GM12878 (cell line): ENCODE data around the gene RRP36. TPM values are rescaled to one million over a fixed set of nuclear protein-coding genes. Genes with fewer than 3 reads are reported as not detected.

Source experiments
- ATAC-seq: fragments of 200-7000 bp; cut with Tn5 transposase; 3 replicates; pipeline ENCODE4 v1.9.1; 2020; ENCODE audit warnings: mild to moderate bottlenecking, moderate library complexity
- BruUV-seq: library from RNA; stranded (reverse); fragments of 400-500 nt; replicated peaks from 2 replicates; lab custom pipeline; 2021; lab: Mats Ljungman, UMichigan
- CTCF ChIA-PET: fragments of 300-600 bp; sonication (Branson Sonifier 250); formaldehyde crosslinking; extraction: SDS; loops from one replicate; lab custom pipeline; 2021; ENCODE audit warnings: inconsistent platforms; lab: Yijun Ruan, JAX
- POLR2A ChIA-PET: fragments of 350-600 bp; formaldehyde crosslinking; extraction: SDS; loops from one replicate; lab custom pipeline; 2021; ENCODE audit warnings: inconsistent platforms; lab: Charles Lee
- RAD21 ChIA-PET: fragments of 300-600 bp; sonication (Branson Sonifier 250); formaldehyde crosslinking; loops from one replicate; lab custom pipeline; 2023; ENCODE audit warnings: antibody characterized with exemption; ENCODE audit not compliant: unreplicated experiment; lab: Charles Lee
- SMC1A ChIA-PET: fragments of 300-600 bp; sonication (Branson Sonifier 250); formaldehyde crosslinking; loops from one replicate; lab custom pipeline; 2023; ENCODE audit not compliant: unreplicated experiment, uncharacterized antibody; lab: Charles Lee
- DNase-seq: peaks from one replicate; pipeline ENCODE4 v3.0.0-alpha.2; 2011; ENCODE audit warnings: low read depth, low spot score
- FAIRE-seq: peaks from 3 replicates; lab custom pipeline; 2011; peaks lifted over from hg19 to GRCh38; lab: Jason Lieb, UNC
- H2AFZ ChIP-seq: 2 replicates; pipeline ENCODE4 v1.6.0; 2011; ENCODE audit warnings: low read depth, low read length, control low read depth; ENCODE audit not compliant: control insufficient read depth
- H3K27ac ChIP-seq: 2 replicates; pipeline ENCODE4 v1.5.1; 2011; ENCODE audit warnings: control low read depth; ENCODE audit not compliant: control insufficient read depth, insufficient read depth
- H3K27me3 ChIP-seq, 2 experiments: replicated peaks in 1 of 2; 2 replicates each; pipeline versions ENCODE4 v1.6.0 to v1.6.1; 2011; ENCODE audit warnings: low read length in 1 of 2; ENCODE audit not compliant: control insufficient read depth in 2 of 2, insufficient read depth in 2 of 2
- H3K36me3 ChIP-seq, 2 experiments: 2 replicates each; pipeline ENCODE4 v1.5.1; 2011; ENCODE audit warnings: low read length in 1 of 2; ENCODE audit not compliant: control insufficient read depth in 2 of 2, insufficient read depth in 2 of 2
- H3K4me1 ChIP-seq: 2 replicates; pipeline ENCODE4 v1.6.1; 2011; ENCODE audit warnings: mild to moderate bottlenecking, low read length, moderate library complexity, mixed read lengths; ENCODE audit not compliant: control insufficient read depth, insufficient read depth
- H3K4me2 ChIP-seq: 2 replicates; pipeline ENCODE4 v1.6.0; 2011; ENCODE audit warnings: control low read depth; ENCODE audit not compliant: control insufficient read depth, insufficient read depth
- H3K4me3 ChIP-seq: fragments of 200-600 bp; sonication (generic); 2 replicates; pipeline ENCODE4 v1.5.1; 2016
- H3K79me2 ChIP-seq: 2 replicates; pipeline ENCODE4 v1.6.0; 2011; ENCODE audit warnings: low read length; ENCODE audit not compliant: control insufficient read depth, insufficient read depth
- H3K9ac ChIP-seq: 2 replicates; pipeline ENCODE4 v1.8.0; 2011; ENCODE audit warnings: low read length, control low read depth, mixed read lengths; ENCODE audit not compliant: control insufficient read depth, insufficient read depth
- H3K9me3 ChIP-seq: replicated peaks from 3 replicates; pipeline ENCODE4 v1.5.1; 2011; ENCODE audit warnings: mild to moderate bottlenecking, low read length; ENCODE audit not compliant: control insufficient read depth, insufficient read depth
- H4K20me1 ChIP-seq: 2 replicates; pipeline ENCODE4 v1.6.0; 2011; ENCODE audit not compliant: control insufficient read depth, insufficient read depth
- CEBPB ChIP-seq, 2 experiments: fragments of 150-350 bp in 1 of 2; IDR thresholded peaks; 2 replicates each; pipeline ENCODE4 v1.6.1; 2012 to 2014; ENCODE audit warnings: low read depth in 2 of 2, low read length in 2 of 2, borderline replicate concordance in 1 of 2, inconsistent platforms in 1 of 2
- MEF2A ChIP-seq: IDR thresholded peaks from 2 replicates; pipeline ENCODE4 v1.6.1; 2011; ENCODE audit warnings: low read depth, mild to moderate bottlenecking, low read length, moderate library complexity; ENCODE audit not compliant: insufficient read depth
- NR2C2 ChIP-seq: IDR thresholded peaks from 2 replicates; pipeline ENCODE4 v1.6.1; 2011; ENCODE audit warnings: borderline replicate concordance, low read depth; ENCODE audit not compliant: control insufficient read depth, insufficient read length
- PAX8 ChIP-seq: fragments of 450-650 bp; IDR thresholded peaks from 2 replicates; pipeline ENCODE4 v1.6.1; 2017; ENCODE audit warnings: mild to moderate bottlenecking, moderate library complexity
- RFX5 ChIP-seq: IDR thresholded peaks from 2 replicates; pipeline ENCODE4 v1.6.1; 2011; ENCODE audit warnings: low read depth, low read length, improper control_type of control experiment
- SIX5 ChIP-seq: IDR thresholded peaks from 2 replicates; pipeline ENCODE4 v1.6.1; 2011; ENCODE audit warnings: mild to moderate bottlenecking, low read depth, low read length, moderate library complexity; ENCODE audit not compliant: severe bottlenecking
- YY1 ChIP-seq: IDR thresholded peaks from 2 replicates; pipeline ENCODE4 v1.6.1; 2011; ENCODE audit warnings: low read depth, mild to moderate bottlenecking, low read length
- ZNF384 ChIP-seq: IDR thresholded peaks from 2 replicates; pipeline ENCODE4 v1.6.1; 2012; ENCODE audit warnings: low read depth, mild to moderate bottlenecking, low read length, improper control_type of control experiment, borderline replicate concordance
- WGBS: methylation state at CpG from one replicate; pipeline ENCODE4 v1.1.6; 2016; ENCODE audit warnings: low lambda C conversion rate; ENCODE audit not compliant: insufficient replicate concordance, insufficient coverage; ENCODE audit errors: missing lambda C conversion rate; 5-methylcytosine and 5-hydroxymethylcytosine counted together
- in situ Hi-C: fragments of 300-500 bp; cut with MboI; formaldehyde crosslinking; loops from 9 replicates; pipeline ENCODE4 v1.14.3; 2018; ENCODE audit warnings: mixed read lengths
- intact Hi-C: fragments of 100-400 bp; cut with micrococcal nuclease; formaldehyde crosslinking; loops from one replicate; pipeline ENCODE4 v1.14.2; 2022; ENCODE audit not compliant: unreplicated experiment
- polyA plus RNA-seq, 11 experiments: library from polyadenylated mRNA; depleted of rRNA in 4 of 11; unstranded in 6 of 11; stranded (reverse) in 5 of 11; fragments of >200 nt; fragmentation: Nextera tagmentation in 4 of 11; fragmentation: Illumina TruSeq in 1 of 11; extraction: Ambion mirVana in 4 of 11; extraction: Trizol in 1 of 11; gene quantifications; 1 replicate in 1 of 11; 2 replicates in 10 of 11; pipeline versions ENCODE4 v1.2.1 to v1.2.3, GENCODE V29; 2011 to 2016; ENCODE audit warnings: inconsistent platforms in 2 of 11, missing spikeins in 2 of 11, low read depth in 1 of 11
- total RNA-seq, 4 experiments: library from RNA; depleted of rRNA in 3 of 4; stranded (reverse); fragments of >200 nt in 3 of 4; fragmentation: Illumina TruSeq in 1 of 4; extraction: Trizol in 1 of 4; gene quantifications; 2 replicates each; pipeline versions ENCODE4 v1.2.1 to v1.2.3, GENCODE V29; 2013 to 2021
- TF ChIP-seq, protein P1 (sequence below): IDR thresholded peaks from 2 replicates; pipeline ENCODE4 v1.6.1; 2012; ENCODE audit warnings: low read depth, low read length, improper control_type of control experiment

Gene RRP36
- total and polyA plus RNA-seq, 10 of the 15 experiments (the other 5 are each of a cell fraction or from before 2014, with no cell fraction given): 17.6 to 101 (median 69.7) TPM

DNA sequence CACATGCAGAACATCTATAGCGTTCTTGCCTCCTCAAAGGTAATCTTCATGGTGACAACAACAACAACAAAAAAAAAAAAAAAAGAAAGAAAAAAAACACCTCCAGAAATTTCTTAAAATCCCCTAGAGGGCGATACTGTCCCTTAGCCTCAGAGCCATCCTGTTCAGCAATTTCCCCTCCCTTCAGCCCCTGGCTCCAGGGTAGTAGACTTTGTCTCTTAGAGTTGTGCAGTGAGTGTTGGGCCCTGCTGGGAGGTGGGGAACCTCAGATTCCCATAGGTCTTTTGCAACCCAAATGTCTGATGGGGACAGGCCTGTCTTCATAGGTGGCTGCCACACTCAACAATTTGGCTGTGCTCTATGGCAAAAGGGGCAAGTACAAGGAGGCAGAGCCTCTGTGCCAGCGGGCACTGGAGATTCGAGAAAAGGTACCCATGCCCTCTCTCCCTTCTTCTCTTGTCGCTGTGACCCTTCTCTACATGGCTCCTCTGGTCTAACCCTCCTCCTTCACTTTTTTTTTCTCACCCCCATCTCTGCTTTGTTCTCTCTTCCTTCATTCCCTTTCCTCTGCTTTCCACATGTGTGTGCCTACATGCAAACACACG is 48.7 kb downstream of the RRP36 start (continued):
- TF ChIP-seq ZNF384: peak; percentile 98
- no peak for TF ChIP-seq SIX5
- TF ChIP-seq, all 136 proteins: peak for 7

DNA sequence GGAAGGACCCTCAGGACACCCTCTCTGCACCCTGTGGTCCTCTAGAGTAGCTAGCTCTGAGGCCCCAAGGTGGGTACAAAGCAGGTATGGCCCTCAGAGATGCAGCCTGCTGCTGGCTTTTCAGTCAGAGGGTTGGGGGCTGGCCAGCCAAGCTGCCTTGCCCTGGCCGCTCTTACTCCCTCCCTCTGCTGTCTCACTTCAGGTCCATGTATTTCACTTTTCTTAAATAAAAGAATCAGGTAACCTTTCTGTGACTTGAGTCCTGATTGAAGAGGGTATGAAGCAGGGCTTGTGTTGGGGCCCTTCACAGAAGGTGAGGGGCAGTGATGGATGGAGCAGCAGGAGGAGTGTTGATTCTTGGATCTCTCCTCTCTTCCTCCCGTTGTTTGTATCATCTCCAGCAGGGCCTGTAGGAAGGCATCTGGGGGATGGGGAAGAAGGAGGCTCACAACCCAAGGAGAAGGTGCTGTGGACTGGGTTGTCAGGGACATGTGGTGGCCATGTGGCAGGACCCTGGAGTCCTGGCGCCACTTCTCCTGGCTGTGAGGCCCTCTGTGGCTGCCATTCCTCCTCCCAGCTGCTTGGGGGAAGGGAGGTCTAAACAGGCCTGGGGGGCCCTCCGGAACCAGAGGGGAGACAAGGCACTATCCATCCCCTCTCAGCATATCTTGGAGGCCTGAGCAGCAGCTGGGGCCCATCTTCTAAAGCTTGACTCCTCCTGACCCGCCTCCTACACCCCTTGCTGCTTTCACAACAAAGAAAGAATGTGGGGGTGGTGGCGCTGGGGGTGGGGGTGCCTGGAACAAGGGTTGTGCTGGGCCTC is 53.6 kb downstream of the RRP36 start:
- H2AFZ ChIP-seq: no peak overlapping the region
- no peaks in the 10 kb centered on the region for H3K9me3 ChIP-seq
- no peak overlapping the region for H3K4me3 ChIP-seq
- H3K4me2 ChIP-seq: no peak overlapping the region
- FAIRE-seq (no peak), ATAC-seq (no peak), DNase-seq (no peak)
- ChIA-PET CTCF (no interaction called here), RAD21 (interaction anchor here (0.8 kb wide), 1 partner anchor 26 kb away, joined by 3 read pairs; no protein-coding TSS in a partner anchor), SMC1A (no interaction called here), POLR2A (interaction anchor here (0.5 kb wide), 1 partner anchor 33 kb away, joined by 3 read pairs; no protein-coding TSS in a partner anchor)
- H4K20me1 ChIP-seq: no peaks in the 10 kb centered on the region
- H3K9ac ChIP-seq: no peak overlapping the region
- H3K27ac ChIP-seq: no peak overlapping the region
- intact Hi-C loops: no loop called here
- no peaks in the 10 kb centered on the region for H3K79me2 ChIP-seq
- H3K4me1 ChIP-seq: peaks cover 7% of the 10 kb centered on the region; the same call in 1 of the 2 replicates
- TF ChIP-seq MEF2A: no peak
- TF ChIP-seq CEBPB (IDR thresholded peaks at IDR 0.05; ENCODE audit: borderline replicate concordance in 1 of 2, low read depth in 2 of 2, low read length in 2 of 2): no peak
- TF ChIP-seq, protein P1, sequence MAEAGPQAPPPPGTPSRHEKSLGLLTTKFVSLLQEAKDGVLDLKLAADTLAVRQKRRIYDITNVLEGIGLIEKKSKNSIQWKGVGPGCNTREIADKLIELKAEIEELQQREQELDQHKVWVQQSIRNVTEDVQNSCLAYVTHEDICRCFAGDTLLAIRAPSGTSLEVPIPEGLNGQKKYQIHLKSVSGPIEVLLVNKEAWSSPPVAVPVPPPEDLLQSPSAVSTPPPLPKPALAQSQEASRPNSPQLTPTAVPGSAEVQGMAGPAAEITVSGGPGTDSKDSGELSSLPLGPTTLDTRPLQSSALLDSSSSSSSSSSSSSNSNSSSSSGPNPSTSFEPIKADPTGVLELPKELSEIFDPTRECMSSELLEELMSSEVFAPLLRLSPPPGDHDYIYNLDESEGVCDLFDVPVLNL: no peak
- no peak for TF ChIP-seq YY1
- no peak for TF ChIP-seq SIX5
- no peak for TF ChIP-seq PAX8
- TF ChIP-seq RFX5: no peak
- no peak for TF ChIP-seq NR2C2
- peaks cover 8 to 12% of the 10 kb centered on the region in 2 experiments; a peak in 3 of 4 replicates for H3K27me3 ChIP-seq
- H3K36me3 ChIP-seq: no peaks in the 10 kb centered on the region
- 37% methylated on average over 6 of the region's 6 CpGs for WGBS
- no TSS peak for BruUV-seq
- in situ Hi-C loops: no loop called here
